Measurements from ENCODE around the gene MAN1C1.

DNA sequence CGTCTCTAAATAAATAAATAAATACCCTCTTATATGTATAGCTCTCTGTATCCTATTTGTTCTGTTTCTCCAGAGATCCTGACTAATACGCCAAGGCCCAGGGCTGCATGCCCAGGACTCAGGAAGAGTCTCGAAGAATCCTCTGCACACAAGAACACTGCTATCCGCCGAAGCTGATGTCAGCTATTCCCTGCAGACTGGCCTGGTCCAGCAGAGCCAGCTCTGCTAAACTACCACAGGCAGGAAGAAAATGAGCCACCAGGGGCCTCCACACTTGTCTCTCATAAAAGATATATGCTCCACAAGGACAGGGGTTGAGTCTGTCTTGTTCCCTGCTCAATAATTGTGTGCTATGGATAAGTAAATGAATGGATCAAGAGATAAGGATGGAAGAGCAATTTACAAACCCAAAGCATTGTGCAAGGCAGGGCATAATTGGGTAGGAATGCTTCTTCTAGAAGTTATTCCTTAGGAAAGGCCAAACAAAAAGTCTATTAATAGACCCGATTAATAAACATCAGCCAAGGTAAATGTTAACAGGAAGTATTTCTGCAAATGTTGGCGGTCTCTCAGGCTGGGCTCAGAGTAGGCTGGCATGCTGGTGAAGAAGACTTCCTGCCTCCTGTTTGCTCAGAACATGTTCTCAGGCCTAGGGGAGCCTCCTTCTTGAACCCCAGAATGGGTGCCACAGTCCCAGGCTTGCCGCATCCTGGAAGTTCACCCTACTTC, 26.3 kb upstream of the MAN1C1 start:
- no peak for TF ChIP-seq EZH2phosphoT487 (IDR thresholded peaks at IDR 0.05; ENCODE audit: borderline replicate concordance, low read length)
- TF ChIP-seq CTCF (conservative IDR thresholded peaks at IDR 0.05; ENCODE audit: low read depth, low read length): no peak; the same call in 1 of the 2 replicates
- TF ChIP-seq EZH2 (IDR thresholded peaks at IDR 0.05; ENCODE audit: low read length, unreplicated experiment): no peak
